Subcutaneous adipose tissue (tissue), 4 donors: ENCODE data around the gene TMA7B. TPM values are rescaled to one million over a fixed set of nuclear protein-coding genes. Genes with fewer than 3 reads are reported as not detected.

Source experiments
- total RNA-seq, 4 donors: library from RNA; depleted of rRNA; stranded (reverse); fragments of >200 nt; gene quantifications; one replicate each; pipeline ENCODE4 v1.1.0, GENCODE V29; 2016
- TF ChIP-seq, protein P1 (sequence below): fragments of 450-650 bp; IDR thresholded peaks from one replicate; pipeline ENCODE4 v1.5.1; 2016; ENCODE audit warnings: low read depth, mild to moderate bottlenecking, control low read depth, antibody characterized with exemption, moderate library complexity

The TMA7B gene
- total RNA-seq, 4 donors from 2014 or later = not detected

DNA sequence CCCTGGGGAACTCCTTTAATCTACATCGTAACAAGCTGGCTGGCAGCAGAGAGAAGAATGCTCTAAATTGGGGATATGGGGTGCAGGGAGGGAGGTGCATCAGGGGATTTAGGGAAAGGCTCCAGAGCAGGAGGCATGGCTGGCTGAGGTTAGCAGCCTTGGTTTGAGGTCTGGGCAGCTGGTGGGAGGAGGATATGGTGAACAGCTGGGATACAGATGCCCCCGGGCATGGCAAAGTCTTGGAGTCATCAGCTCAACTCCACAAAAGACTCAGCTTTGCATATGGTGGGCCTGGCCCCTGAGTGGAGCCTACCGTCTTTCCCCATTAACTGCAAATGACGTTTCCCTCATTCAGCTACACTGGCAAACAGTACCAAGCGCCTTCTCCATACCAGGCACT is 40.0 kb downstream of the TMA7B start:
- TF ChIP-seq, protein P1, sequence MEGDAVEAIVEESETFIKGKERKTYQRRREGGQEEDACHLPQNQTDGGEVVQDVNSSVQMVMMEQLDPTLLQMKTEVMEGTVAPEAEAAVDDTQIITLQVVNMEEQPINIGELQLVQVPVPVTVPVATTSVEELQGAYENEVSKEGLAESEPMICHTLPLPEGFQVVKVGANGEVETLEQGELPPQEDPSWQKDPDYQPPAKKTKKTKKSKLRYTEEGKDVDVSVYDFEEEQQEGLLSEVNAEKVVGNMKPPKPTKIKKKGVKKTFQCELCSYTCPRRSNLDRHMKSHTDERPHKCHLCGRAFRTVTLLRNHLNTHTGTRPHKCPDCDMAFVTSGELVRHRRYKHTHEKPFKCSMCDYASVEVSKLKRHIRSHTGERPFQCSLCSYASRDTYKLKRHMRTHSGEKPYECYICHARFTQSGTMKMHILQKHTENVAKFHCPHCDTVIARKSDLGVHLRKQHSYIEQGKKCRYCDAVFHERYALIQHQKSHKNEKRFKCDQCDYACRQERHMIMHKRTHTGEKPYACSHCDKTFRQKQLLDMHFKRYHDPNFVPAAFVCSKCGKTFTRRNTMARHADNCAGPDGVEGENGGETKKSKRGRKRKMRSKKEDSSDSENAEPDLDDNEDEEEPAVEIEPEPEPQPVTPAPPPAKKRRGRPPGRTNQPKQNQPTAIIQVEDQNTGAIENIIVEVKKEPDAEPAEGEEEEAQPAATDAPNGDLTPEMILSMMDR = no peak

DNA sequence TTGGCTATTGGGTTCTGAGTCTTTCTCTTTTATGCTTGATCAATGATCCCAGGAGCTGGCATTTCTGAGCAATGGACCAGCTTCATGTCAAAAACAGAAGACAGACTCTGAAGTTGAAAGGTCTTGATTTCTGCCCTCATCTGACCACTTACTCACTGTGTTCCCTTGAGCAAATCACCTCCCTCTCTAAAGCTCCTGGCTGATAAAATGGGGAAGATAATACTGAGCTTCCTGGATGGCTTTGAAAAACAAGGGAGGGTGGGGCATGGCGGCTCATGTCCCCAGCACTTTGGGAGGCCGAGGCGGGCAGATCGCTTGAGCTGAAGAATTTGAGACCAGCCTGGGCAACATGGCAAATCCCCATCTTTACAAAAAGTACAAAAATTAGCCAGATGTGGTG is 40.9 kb downstream of the TMA7B start:
- TF ChIP-seq, protein P1 = no peak

DNA sequence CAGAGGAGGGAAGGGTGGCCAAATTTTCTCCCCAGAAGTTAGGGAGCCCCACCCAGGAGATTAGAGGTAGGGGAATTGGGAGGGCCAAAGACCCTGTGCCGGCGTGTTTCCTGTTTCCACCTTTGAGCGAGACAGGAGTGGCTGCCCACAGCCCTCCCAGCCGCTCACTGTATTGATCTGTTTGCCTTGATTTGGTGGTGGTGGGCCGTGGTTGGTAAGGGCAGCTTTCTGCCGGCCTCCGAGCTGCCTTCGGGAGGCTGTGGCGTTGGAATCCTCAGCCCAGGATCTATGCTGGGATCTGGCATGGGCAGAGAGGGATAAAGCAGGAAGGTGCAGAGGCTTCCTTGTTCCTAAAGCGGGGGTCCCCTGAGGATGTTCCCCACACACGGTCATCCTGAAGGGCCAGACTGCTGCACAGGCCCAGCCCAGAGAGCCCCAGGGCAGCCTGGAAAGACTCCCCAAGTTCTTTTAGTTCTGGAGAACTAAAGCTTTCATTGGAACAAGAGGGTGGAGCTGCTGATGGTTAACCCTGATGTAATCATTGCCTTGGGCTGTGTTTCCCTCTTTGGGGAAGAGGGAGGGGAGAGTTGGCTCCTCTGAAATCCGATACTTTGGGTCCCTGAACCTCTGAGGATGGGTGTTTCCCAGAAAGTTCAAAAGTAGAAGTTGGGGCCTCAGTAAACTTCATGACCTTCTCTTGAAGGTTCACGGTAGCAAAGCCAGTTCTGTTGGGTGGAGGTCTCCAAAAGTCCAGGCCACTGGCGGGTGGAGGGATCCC is 41.8 kb downstream of the TMA7B start:
- TF ChIP-seq, protein P1 = no peak

DNA sequence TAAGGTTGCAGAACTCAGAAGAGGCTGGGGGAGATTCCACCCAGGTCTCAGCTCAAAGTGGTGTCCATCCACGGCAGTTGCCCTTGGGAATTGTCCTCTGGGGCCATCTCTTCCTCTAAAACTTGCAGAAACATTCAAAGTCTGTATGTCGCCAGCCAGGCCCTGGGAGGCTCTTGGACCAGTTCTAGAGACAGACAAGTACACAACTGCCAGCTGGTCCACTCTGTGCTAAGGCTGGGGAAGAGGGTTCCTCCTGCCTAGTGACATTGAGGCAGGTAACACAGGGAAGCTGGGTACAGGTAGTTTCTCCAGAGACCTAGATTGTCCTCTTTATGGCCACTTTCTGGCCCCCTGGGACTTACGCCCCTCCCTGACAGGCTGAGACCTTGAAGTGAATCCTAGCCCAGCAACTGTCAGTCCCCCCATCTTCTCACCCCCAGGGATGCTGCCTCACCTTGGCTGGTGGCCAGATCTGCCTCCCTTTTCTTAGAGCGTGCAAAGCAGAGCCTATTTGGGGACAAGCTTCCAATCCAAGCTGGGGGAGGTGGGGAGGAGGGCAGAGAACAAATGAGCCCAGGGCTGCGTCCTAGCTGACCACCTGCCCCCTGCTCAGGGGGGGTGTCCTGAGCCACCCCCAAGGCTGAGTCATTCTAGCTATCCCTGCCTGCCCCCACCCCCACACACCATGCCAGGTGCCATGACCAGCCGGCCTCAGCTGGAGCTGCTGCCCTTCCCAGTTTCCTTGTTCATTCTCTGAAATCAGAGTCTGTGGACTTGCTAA is 42.9 kb downstream of the TMA7B start:
- TF ChIP-seq, protein P1 = no peak

DNA sequence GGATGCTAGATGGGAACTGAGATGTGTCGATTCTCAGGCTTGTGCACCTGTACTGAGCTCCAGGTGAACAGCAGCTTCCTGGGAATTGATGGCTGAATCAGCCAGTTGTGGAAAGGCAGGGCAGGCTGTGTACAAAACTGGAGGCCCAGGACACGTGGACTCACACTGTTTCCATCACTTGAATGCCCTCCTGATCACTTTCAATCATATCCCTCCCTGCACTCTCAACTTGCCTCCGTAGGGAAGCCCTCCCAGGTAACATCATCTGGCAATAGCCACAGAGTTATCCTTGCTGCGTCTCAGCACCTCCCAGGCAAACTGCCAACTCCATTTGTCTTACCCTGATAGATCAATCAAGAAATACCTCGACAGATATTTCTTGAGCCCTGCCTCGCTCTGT is 44.6 kb downstream of the TMA7B start:
- TF ChIP-seq, protein P1 = no peak

DNA sequence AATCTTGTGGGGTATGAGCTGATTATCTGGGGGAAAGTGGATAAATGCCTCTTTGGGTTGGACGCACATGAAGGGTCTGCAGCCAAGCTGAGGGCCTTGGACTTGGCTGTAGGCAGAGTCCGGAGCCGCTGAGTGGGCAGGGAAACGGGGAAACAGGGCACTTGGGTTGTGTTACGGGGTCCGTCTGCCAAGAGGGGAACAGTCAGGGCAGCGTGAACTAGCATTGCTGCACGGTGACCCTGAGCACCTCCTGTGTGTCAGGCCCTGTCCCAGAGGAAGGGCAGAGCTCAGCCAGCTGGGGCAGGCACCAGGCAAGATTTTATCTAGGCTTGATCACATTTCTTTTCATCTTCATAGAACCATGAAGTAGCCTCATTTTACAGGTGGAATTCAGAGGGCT is 46.4 kb downstream of the TMA7B start:
- TF ChIP-seq, protein P1 = no peak

DNA sequence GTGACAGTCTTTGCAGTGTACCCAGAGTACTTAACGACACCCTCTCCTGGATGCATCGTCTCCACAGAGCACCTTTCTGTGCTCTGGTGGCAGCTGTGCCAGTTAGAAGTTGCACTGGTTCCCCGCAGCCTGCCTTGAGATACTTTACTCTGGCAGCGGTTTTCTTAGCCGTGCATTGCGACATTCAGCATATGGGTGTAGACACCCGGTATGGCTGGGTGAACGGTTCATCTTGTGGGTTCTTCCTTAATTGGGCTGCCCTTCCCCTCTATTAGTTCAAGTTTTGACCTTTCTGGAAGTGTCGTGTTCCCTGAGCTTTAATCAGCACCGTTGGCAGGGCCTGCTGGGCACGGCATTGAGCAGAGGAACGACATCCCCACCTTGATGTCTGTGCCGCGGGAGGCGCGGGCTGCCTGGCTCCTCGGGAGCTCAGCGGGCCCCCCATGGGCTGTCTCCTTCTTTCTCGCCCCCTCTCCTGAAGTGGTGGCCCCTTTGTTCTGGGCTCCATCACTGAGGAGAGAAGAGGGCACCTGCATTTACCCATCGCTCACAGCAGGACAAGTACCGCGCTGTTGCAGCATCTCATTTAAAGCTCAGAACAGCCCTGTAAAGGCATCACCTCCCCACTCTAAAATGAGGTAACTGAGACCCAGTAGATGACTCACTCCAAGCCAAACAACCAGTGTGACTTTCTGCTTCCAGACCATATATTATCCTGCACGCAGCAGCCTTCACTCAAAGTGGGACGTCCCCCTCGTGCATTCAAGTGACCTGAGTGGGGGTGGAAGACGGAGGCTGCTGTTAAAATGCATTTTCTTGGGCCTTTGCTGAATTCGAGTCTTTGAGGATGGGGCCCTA is 47.9 kb downstream of the TMA7B start:
- TF ChIP-seq, protein P1 = no peak
